H1 (cell line): Measurements from ENCODE around the gene GFI1B. TPM values are rescaled to one million over a fixed set of nuclear protein-coding genes. Genes with fewer than 3 reads are reported as not detected.
A peak's percentile ranks its signal among the peaks of the same experiment; 100 is the strongest.

Experiments used
- CTCF ChIA-PET: fragments of 300-600 bp; sonication (Branson Sonifier 250); formaldehyde crosslinking; loops from one replicate; lab custom pipeline; 2021; ENCODE audit not compliant: partially characterized antibody; lab: Charles Lee
- POLR2A ChIA-PET: fragments of 300-600 bp; sonication (Branson Sonifier 250); formaldehyde crosslinking; loops from one replicate; lab custom pipeline; 2021; ENCODE audit warnings: inconsistent platforms; ENCODE audit not compliant: partially characterized antibody; lab: Charles Lee
- DNase-seq, 2 experiments: peaks; one replicate each; pipeline versions ENCODE4 v3.0.0 to v3.0.0-alpha.2; 2010 to 2022; ENCODE audit warnings: low spot score in 2 of 2, low read depth in 1 of 2, mixed read lengths in 1 of 2
- FAIRE-seq: peaks from 2 replicates; lab custom pipeline; 2011; peaks lifted over from hg19 to GRCh38; lab: Jason Lieb, UNC
- H2AFZ ChIP-seq: 2 replicates; pipeline ENCODE4 v1.8.1; 2012; ENCODE audit warnings: low read length, inconsistent platforms
- H2AK5ac ChIP-seq: 2 replicates; pipeline ENCODE4 v1.6.1; 2013; ENCODE audit warnings: low read depth, low read length
- H2BK120ac ChIP-seq: replicated peaks from 2 replicates; pipeline ENCODE3; 2013; ENCODE audit warnings: low read depth, low read length, inconsistent platforms
- H2BK12ac ChIP-seq: 2 replicates; pipeline ENCODE4 v1.6.1; 2013; ENCODE audit warnings: low read depth, low read length
- H2BK15ac ChIP-seq: 2 replicates; pipeline ENCODE4 v1.6.1; 2013; ENCODE audit warnings: low read length
- H2BK20ac ChIP-seq: 2 replicates; pipeline ENCODE4 v1.6.1; 2013; ENCODE audit warnings: low read length
- H2BK5ac ChIP-seq: 2 replicates; pipeline ENCODE4 v1.6.1; 2013; ENCODE audit warnings: low read depth, low read length
- H3K14ac ChIP-seq: 2 replicates; pipeline ENCODE4 v1.6.1; 2013; ENCODE audit warnings: inconsistent platforms; ENCODE audit not compliant: insufficient read length
- H3K18ac ChIP-seq: 2 replicates; pipeline ENCODE4 v1.6.1; 2013; ENCODE audit warnings: low read length; ENCODE audit errors: extremely low read depth
- H3K23ac ChIP-seq: 2 replicates; pipeline ENCODE4 v1.6.1; 2013; ENCODE audit warnings: inconsistent platforms; ENCODE audit not compliant: insufficient read length
- H3K23me2 ChIP-seq: 2 replicates; pipeline ENCODE4 v1.6.1; 2013; ENCODE audit warnings: low read depth, low read length
- H3K27ac ChIP-seq: 2 replicates; pipeline ENCODE4 v1.6.1; 2011; ENCODE audit warnings: low read depth, low read length, inconsistent platforms
- H3K27me3 ChIP-seq, 4 experiments: replicated peaks in 1 of 4; 1 replicate in 1 of 4; 2 replicates in 3 of 4; pipeline versions ENCODE4 v1.6.1 to v1.8.1; 2011 to 2013; ENCODE audit warnings: low read length in 3 of 4, mild to moderate bottlenecking in 3 of 4, inconsistent platforms in 2 of 4, mixed read lengths in 2 of 4, moderate library complexity in 1 of 4; ENCODE audit not compliant: control insufficient read depth in 3 of 4, insufficient read depth in 3 of 4; ENCODE audit errors: extremely low read depth in 1 of 4
- H3K36me3 ChIP-seq, 4 experiments: 2 replicates each; pipeline versions ENCODE4 v1.6.1 to v1.8.1; 2011 to 2013; ENCODE audit warnings: mild to moderate bottlenecking in 4 of 4, low read length in 3 of 4, moderate library complexity in 2 of 4, control low read depth in 1 of 4, inconsistent platforms in 1 of 4; ENCODE audit not compliant: insufficient read depth in 4 of 4, control insufficient read depth in 2 of 4
- H3K4ac ChIP-seq: replicated peaks from 2 replicates; pipeline ENCODE3; 2013; ENCODE audit warnings: low read length, low read depth, mixed read lengths, inconsistent platforms; ENCODE audit not compliant: insufficient read length
- H3K4me1 ChIP-seq, 4 experiments: replicated peaks in 1 of 4; 1 replicate in 1 of 4; 2 replicates in 3 of 4; pipeline versions ENCODE4 v1.6.1 to v1.8.1; 2011 to 2013; ENCODE audit warnings: low read length in 3 of 4, inconsistent platforms in 2 of 4, mixed read lengths in 1 of 4; ENCODE audit not compliant: insufficient read depth in 4 of 4, control insufficient read depth in 3 of 4
- H3K4me2 ChIP-seq, 2 experiments: 2 replicates each; pipeline versions ENCODE4 v1.6.1 to v1.8.1; 2011 to 2013; ENCODE audit warnings: low read depth in 2 of 2, low read length in 2 of 2, control low read depth in 1 of 2, inconsistent platforms in 1 of 2, mild to moderate bottlenecking in 1 of 2; ENCODE audit not compliant: insufficient read depth in 1 of 2
- H3K4me3 ChIP-seq, 4 experiments: fragments of 200-600, 300-600 bp in 1 of 4; sonication (generic), shearing (Covaris generic), sonication (Bioruptor Twin) in 1 of 4; 2 replicates each; pipeline versions ENCODE4 v1.5.1 to v1.8.1; 2011 to 2016; ENCODE audit warnings: low read length in 4 of 4, low read depth in 3 of 4, control low read depth in 2 of 4, inconsistent platforms in 2 of 4, mild to moderate bottlenecking in 2 of 4, mixed read lengths in 1 of 4, moderate library complexity in 1 of 4; ENCODE audit not compliant: insufficient read depth in 2 of 4; ENCODE audit errors: extremely low read depth in 1 of 4
- H3K56ac ChIP-seq: replicated peaks from 2 replicates; pipeline ENCODE3; 2013; ENCODE audit warnings: low read depth, mild to moderate bottlenecking, mixed read lengths, low read length, inconsistent platforms; ENCODE audit not compliant: insufficient read length
- H3K79me1 ChIP-seq: 2 replicates; pipeline ENCODE4 v1.6.1; 2013; ENCODE audit warnings: low read depth, low read length, control low read depth
- H3K79me2 ChIP-seq, 2 experiments: 2 replicates each; pipeline versions ENCODE4 v1.6.1 to v1.8.1; 2012 to 2013; ENCODE audit warnings: low read length in 2 of 2, mild to moderate bottlenecking in 2 of 2, inconsistent platforms in 1 of 2; ENCODE audit not compliant: insufficient read depth in 2 of 2, control insufficient read depth in 1 of 2
- H3K9ac ChIP-seq, 4 experiments: replicated peaks in 1 of 4; 1 replicate in 1 of 4; 2 replicates in 3 of 4; pipeline versions ENCODE4 v1.6.1 to v1.8.1; 2011 to 2013; ENCODE audit warnings: low read depth in 3 of 4, low read length in 3 of 4, control low read depth in 2 of 4, mild to moderate bottlenecking in 2 of 4, moderate library complexity in 2 of 4, inconsistent platforms in 1 of 4; ENCODE audit errors: extremely low read depth in 1 of 4
- H3K9me3 ChIP-seq, 2 experiments: 2 replicates each; pipeline versions ENCODE4 v1.6.1 to v1.8.1; 2012 to 2013; ENCODE audit warnings: mild to moderate bottlenecking in 2 of 2, moderate library complexity in 2 of 2, control low read depth in 1 of 2, inconsistent platforms in 1 of 2, low read depth in 1 of 2, low read length in 1 of 2, mixed read lengths in 1 of 2; ENCODE audit not compliant: insufficient read depth in 2 of 2
- H4K20me1 ChIP-seq, 2 experiments: replicated peaks in 1 of 2; 2 replicates each; pipeline versions ENCODE3 to v1.8.1; 2011 to 2013; ENCODE audit warnings: inconsistent platforms in 2 of 2, low read length in 2 of 2, mild to moderate bottlenecking in 1 of 2; ENCODE audit not compliant: insufficient read depth in 2 of 2, control insufficient read depth in 1 of 2
- H4K5ac ChIP-seq: 2 replicates; pipeline ENCODE4 v1.6.1; 2013; ENCODE audit warnings: low read length, low read depth, mixed read lengths, inconsistent platforms; ENCODE audit not compliant: insufficient read length
- H4K8ac ChIP-seq: 2 replicates; pipeline ENCODE4 v1.8.0; 2013; ENCODE audit warnings: mild to moderate bottlenecking, moderate library complexity, low read length, inconsistent platforms; ENCODE audit not compliant: insufficient read depth; ENCODE audit errors: extremely low read depth
- H4K91ac ChIP-seq: replicated peaks from 2 replicates; pipeline ENCODE3; 2013; ENCODE audit warnings: low read length, mixed read lengths, inconsistent platforms; ENCODE audit not compliant: insufficient read length
- ATF2 ChIP-seq: IDR thresholded peaks from 2 replicates; pipeline ENCODE4 v1.6.1; 2012; ENCODE audit warnings: low read length, inconsistent platforms
- EP300 ChIP-seq, 2 experiments: IDR thresholded peaks; 1 replicate in 1 of 2; 2 replicates in 1 of 2; pipeline ENCODE4 v1.6.1; 2011 to 2012; ENCODE audit warnings: low read depth in 2 of 2, low read length in 2 of 2, mild to moderate bottlenecking in 2 of 2, borderline replicate concordance in 1 of 2, inconsistent platforms in 1 of 2, moderate library complexity in 1 of 2
- GABPA ChIP-seq: IDR thresholded peaks from 2 replicates; pipeline ENCODE4 v1.6.1; 2011; ENCODE audit warnings: mild to moderate bottlenecking, low read length, moderate library complexity, borderline replicate concordance; ENCODE audit not compliant: insufficient read depth
- POLR2A ChIP-seq, 2 experiments: IDR thresholded peaks; 1 replicate in 1 of 2; 2 replicates in 1 of 2; pipeline ENCODE4 v1.6.1; 2011; ENCODE audit warnings: low read depth in 2 of 2, low read length in 2 of 2, mild to moderate bottlenecking in 2 of 2; ENCODE audit errors: control extremely low read depth in 1 of 2
- RBBP5 ChIP-seq: IDR thresholded peaks from 2 replicates; pipeline ENCODE4 v1.7.1; 2012; ENCODE audit warnings: low read depth, mild to moderate bottlenecking, inconsistent platforms, low read length, moderate library complexity, borderline replicate concordance
- SP1 ChIP-seq: IDR thresholded peaks from 2 replicates; pipeline ENCODE4 v1.6.1; 2011; ENCODE audit warnings: low read depth, low read length
- WGBS, 2 experiments: shearing (Covaris generic) in 1 of 2; methylation state at CpG; one replicate each; pipeline versions ENCODE4 v1.1.6 to v1.1.7; 2013 to 2015; ENCODE audit warnings: low lambda C conversion rate in 2 of 2, mixed read lengths in 2 of 2, inconsistent platforms in 1 of 2, low coverage in 1 of 2, missing lambda C conversion rate in 1 of 2; ENCODE audit not compliant: insufficient replicate concordance in 2 of 2, insufficient coverage in 1 of 2, insufficient read length in 1 of 2; ENCODE audit errors: extremely low coverage in 1 of 2, missing lambda C conversion rate in 1 of 2; 5-methylcytosine and 5-hydroxymethylcytosine counted together
- polyA plus RNA-seq, 7 experiments: library from polyadenylated mRNA; depleted of rRNA in 3 of 7; stranded (reverse) in 5 of 7; unstranded in 2 of 7; fragments of >200 nt in 5 of 7; fragments of 200-250 nt in 2 of 7; gene quantifications; 1 replicate in 5 of 7; 2 replicates in 1 of 7; 4 replicates in 1 of 7; pipeline versions ENCODE4 v1.2.1 to v1.2.3, GENCODE V29; 2011 to 2013; ENCODE audit warnings: missing spikeins in 2 of 7, mixed read lengths in 2 of 7
- total RNA-seq: library from RNA; stranded (reverse); fragmentation: NEBNext Ultra II Directional; extraction: Animal tissue kit (Norgen Biotek cat#: 25700); gene quantifications from 2 replicates; pipeline ENCODE4 v1.2.1, GENCODE V29; 2021
- TF ChIP-seq, protein P1 (sequence below), 3 experiments: IDR thresholded peaks; 1 replicate in 2 of 3; 2 replicates in 1 of 3; pipeline versions ENCODE4 v1.5.1 to v1.6.1; 2011; ENCODE audit warnings: low read length in 3 of 3, mild to moderate bottlenecking in 3 of 3, inconsistent platforms in 2 of 3, low read depth in 1 of 3, moderate library complexity in 1 of 3; ENCODE audit not compliant: insufficient read depth in 1 of 3; ENCODE audit errors: control extremely low read depth in 1 of 3

The GFI1B gene
- total and polyA plus RNA-seq, 2 of the 8 experiments (the other 6 are each of a cell fraction or from before 2014, with no cell fraction given) = 0.09 to 0.11 TPM

DNA sequence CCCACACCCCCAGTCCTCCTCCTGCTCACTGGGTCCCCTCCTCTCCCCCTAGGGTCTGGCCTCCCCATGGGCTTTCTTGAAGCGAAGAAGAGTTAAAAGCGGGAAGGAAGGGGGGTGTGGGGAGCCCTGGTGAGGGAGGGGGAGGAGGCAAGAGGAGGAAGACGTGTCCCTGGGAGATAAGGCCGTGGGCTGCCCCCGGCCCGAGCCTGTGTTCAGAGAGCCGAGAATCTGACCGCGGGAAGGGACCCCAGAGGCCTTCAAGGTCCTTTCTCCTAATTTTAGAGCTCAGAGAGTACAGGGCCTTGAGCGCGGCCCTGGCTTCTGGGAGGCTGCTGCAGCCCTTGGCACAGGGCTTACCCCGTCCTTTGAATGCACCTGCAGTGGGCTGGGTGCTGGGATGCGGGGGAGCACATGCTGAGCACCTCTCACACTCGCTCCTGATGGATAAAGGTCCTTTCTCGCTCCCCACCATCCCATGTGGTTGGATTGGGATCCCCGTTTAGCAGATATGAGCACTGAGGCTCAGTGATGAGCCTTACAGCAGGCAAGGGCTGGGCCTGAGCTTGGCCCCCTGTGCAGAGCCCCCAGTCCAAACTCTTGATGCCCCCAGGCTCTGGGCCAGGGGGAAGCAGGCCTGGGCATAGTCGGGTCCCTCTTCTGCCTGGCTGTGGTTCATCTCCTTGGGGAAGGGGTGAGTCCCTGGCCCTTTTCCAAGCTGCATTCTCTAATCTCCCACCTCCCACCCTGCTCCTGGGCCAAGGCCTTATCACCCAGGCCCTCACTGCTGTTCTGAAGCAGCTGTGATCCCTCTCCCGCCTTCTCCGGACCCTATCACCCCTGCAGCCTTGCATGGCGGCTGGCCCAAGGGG is 5.9 kb downstream of the GFI1B start:
- no peak overlapping the region for H3K4me2 ChIP-seq
- H3K9ac ChIP-seq = no peak overlapping the region
- H3K14ac ChIP-seq = no peak overlapping the region
- no peak overlapping the region for H3K4ac ChIP-seq
- no peak overlapping the region for H2AK5ac ChIP-seq
- H2AFZ ChIP-seq = no peak overlapping the region
- no peak overlapping the region for H3K23ac ChIP-seq
- H4K91ac ChIP-seq = no peak overlapping the region
- no peaks in the 10 kb centered on the region for H3K9me3 ChIP-seq
- no peaks in the 10 kb centered on the region for H3K79me2 ChIP-seq
- no peak overlapping the region for H2BK15ac ChIP-seq
- no peaks in the 10 kb centered on the region for H3K23me2 ChIP-seq
- H3K79me1 ChIP-seq = no peaks in the 10 kb centered on the region
- POLR2A ChIA-PET = interaction anchor here (0.7 to 1.6 kb wide), 2 partner anchors 9 to 44 kb away, joined by 3 read pairs; no protein-coding TSS in a partner anchor
- WGBS, 2 experiments = 69% methylated on average over 12 of the region's 20 CpGs; no CpG with 5 or more reads in 1 of the 2 experiments
- no peak overlapping the region for H3K18ac ChIP-seq
- CTCF ChIA-PET = interaction anchor here (3.0 kb wide), 1 partner anchor 40 kb away, joined by 10 read pairs; no protein-coding TSS in a partner anchor
- DNase-seq = no peak
- no peak overlapping the region for H3K56ac ChIP-seq
- H4K20me1 ChIP-seq = no peaks in the 10 kb centered on the region
- no peak overlapping the region for H2BK120ac ChIP-seq
- no peak for FAIRE-seq
- H2BK5ac ChIP-seq = no peak overlapping the region
- peak overlapping the region; percentile 19; the same call in 1 of the 2 replicates for H4K8ac ChIP-seq
- H3K27me3 ChIP-seq = peaks cover 0 to 5% (median 2%) of the 10 kb centered on the region in 4 experiments; a peak in 2 of 7 replicates
- no peak overlapping the region for H2BK12ac ChIP-seq
- H3K4me3 ChIP-seq = no peak overlapping the region
- H4K5ac ChIP-seq = no peak overlapping the region
- no peak overlapping the region for H3K27ac ChIP-seq
- no peaks in the 10 kb centered on the region; a peak in 1 of 7 replicates for H3K4me1 ChIP-seq
- no peak overlapping the region for H2BK20ac ChIP-seq
- no peaks in the 10 kb centered on the region for H3K36me3 ChIP-seq
- TF ChIP-seq RBBP5 (no peak), POLR2A (IDR thresholded peaks at IDR 0.05; ENCODE audit: control extremely low read depth in 1 of 2, low read depth in 2 of 2, low read length in 2 of 2) (no peak), EP300 (IDR thresholded peaks at IDR 0.05; ENCODE audit: borderline replicate concordance in 1 of 2, low read depth in 2 of 2, low read length in 2 of 2) (no peak), SP1 (no peak), GABPA (no peak), ATF2 (no peak)
- TF ChIP-seq, protein P1, sequence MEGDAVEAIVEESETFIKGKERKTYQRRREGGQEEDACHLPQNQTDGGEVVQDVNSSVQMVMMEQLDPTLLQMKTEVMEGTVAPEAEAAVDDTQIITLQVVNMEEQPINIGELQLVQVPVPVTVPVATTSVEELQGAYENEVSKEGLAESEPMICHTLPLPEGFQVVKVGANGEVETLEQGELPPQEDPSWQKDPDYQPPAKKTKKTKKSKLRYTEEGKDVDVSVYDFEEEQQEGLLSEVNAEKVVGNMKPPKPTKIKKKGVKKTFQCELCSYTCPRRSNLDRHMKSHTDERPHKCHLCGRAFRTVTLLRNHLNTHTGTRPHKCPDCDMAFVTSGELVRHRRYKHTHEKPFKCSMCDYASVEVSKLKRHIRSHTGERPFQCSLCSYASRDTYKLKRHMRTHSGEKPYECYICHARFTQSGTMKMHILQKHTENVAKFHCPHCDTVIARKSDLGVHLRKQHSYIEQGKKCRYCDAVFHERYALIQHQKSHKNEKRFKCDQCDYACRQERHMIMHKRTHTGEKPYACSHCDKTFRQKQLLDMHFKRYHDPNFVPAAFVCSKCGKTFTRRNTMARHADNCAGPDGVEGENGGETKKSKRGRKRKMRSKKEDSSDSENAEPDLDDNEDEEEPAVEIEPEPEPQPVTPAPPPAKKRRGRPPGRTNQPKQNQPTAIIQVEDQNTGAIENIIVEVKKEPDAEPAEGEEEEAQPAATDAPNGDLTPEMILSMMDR (IDR thresholded peaks at IDR 0.05; ENCODE audit: control extremely low read depth in 1 of 3, insufficient read depth in 1 of 3, low read depth in 1 of 3, low read length in 3 of 3) = no peak
